ENCODE results near the gene OCSTAMP.

Gene OCSTAMP

GRCh38 chr20:46507760-46508407 lies 42.6 kb downstream of the OCSTAMP start:
- no peak for DNase-seq

GRCh38 chr20:46505506-46505905 lies 44.9 kb downstream of the OCSTAMP start:
- no peak for DNase-seq

- no peak for DNase-seq
These were observed 48.5 kb downstream of the OCSTAMP start for GRCh38 chr20:46501961-46502360.

GRCh38 chr20:46501337-46501942 lies 49.0 kb downstream of the OCSTAMP start:
- DNase-seq: no peak

- no peak for DNase-seq
These were observed 56.4 kb downstream of the OCSTAMP start for GRCh38 chr20:46494077-46494476.

- DNase-seq: no peak
These were observed 59.1 kb downstream of the OCSTAMP start for GRCh38 chr20:46491354-46491753.

Data from NCI-H146 (cell line).